K562 (cell line): Measurements from ENCODE around the gene AKAP13. TPM values are rescaled to one million over a fixed set of nuclear protein-coding genes. Genes with fewer than 3 reads are reported as not detected.
"Not testable (repeated sequence)": the region's sequence is repeated elsewhere in the genome, so short reads cannot be mapped to it uniquely, and the experiment has no call there.

Experiments used
- ATAC-seq: fragments of 200-7000 bp; cut with Tn5 transposase; 3 replicates; pipeline ENCODE4 v1.9.1; 2020; ENCODE audit warnings: moderate library complexity
- BruUV-seq: library from RNA; stranded (reverse); fragments of 400-500 nt; replicated peaks from 2 replicates; lab custom pipeline; 2021; lab: Mats Ljungman, UMichigan
- CTCF ChIA-PET: fragments of 300-600 bp; formaldehyde crosslinking; extraction: SDS; loops from one replicate; lab custom pipeline; 2021; ENCODE audit warnings: low intra/inter-chr PET ratio; lab: Yijun Ruan, JAX
- POLR2A ChIA-PET: fragments of 300-600, 350-650 bp; sonication (Branson Sonifier 250); formaldehyde crosslinking; extraction: SDS; loops from one replicate; lab custom pipeline; 2021; ENCODE audit warnings: antibody characterized with exemption, inconsistent platforms; lab: Yijun Ruan, JAX
- DNase-seq, 4 experiments: peaks; one replicate each; pipeline versions ENCODE4 v3.0.0 to v3.0.0-alpha.2; 2011 to 2018; ENCODE audit warnings: low spot score in 3 of 4, mixed read lengths in 3 of 4; ENCODE audit errors: extremely low read depth in 1 of 4
- FAIRE-seq: peaks from 2 replicates; lab custom pipeline; 2011; peaks lifted over from hg19 to GRCh38; lab: Jason Lieb, UNC
- H2AFZ ChIP-seq: 2 replicates; pipeline ENCODE4 v1.6.0; 2011; ENCODE audit warnings: low read depth, low read length, control low read depth, inconsistent platforms
- H3K27ac ChIP-seq: fragments of 200-600 bp; 3 replicates; pipeline ENCODE4 v1.8.0; 2011; ENCODE audit warnings: low read depth, mild to moderate bottlenecking, control low read depth, inconsistent platforms, low read length, moderate library complexity, mixed read lengths; ENCODE audit errors: extremely low read depth
- H3K27me3 ChIP-seq, 2 experiments: fragments of 300-600 bp in 1 of 2; 2 replicates in 1 of 2; 3 replicates in 1 of 2; pipeline versions ENCODE4 v1.6.0 to v1.8.0; 2011; ENCODE audit warnings: inconsistent platforms in 2 of 2, low read length in 2 of 2, mild to moderate bottlenecking in 1 of 2, mixed read lengths in 1 of 2, moderate library complexity in 1 of 2; ENCODE audit not compliant: control insufficient read depth in 2 of 2, insufficient read depth in 2 of 2
- H3K36me3 ChIP-seq: fragments of 300-600 bp; 3 replicates; pipeline ENCODE4 v1.8.0; 2011; ENCODE audit warnings: mild to moderate bottlenecking, low read length, inconsistent platforms; ENCODE audit not compliant: control insufficient read depth, insufficient read depth
- H3K4me1 ChIP-seq, 2 experiments: fragments of 200-600 bp in 1 of 2; replicated peaks in 1 of 2; 2 replicates in 1 of 2; 3 replicates in 1 of 2; pipeline versions ENCODE4 v1.5.1 to v1.8.0; 2011; ENCODE audit warnings: inconsistent platforms in 2 of 2, low read length in 2 of 2, mild to moderate bottlenecking in 1 of 2, mixed read lengths in 1 of 2, moderate library complexity in 1 of 2; ENCODE audit not compliant: control insufficient read depth in 2 of 2, insufficient read depth in 2 of 2
- H3K4me2 ChIP-seq: 2 replicates; pipeline ENCODE4 v1.6.1; 2011; ENCODE audit warnings: low read length, control low read depth, inconsistent platforms, mixed read lengths; ENCODE audit not compliant: insufficient read depth
- H3K4me3 ChIP-seq: fragments of 200-600 bp; sonication (generic), shearing (Covaris generic); 2 replicates; pipeline ENCODE4 v1.5.1; 2016; ENCODE audit warnings: control low read depth, inconsistent platforms
- H3K79me2 ChIP-seq: fragments of 200-600 bp; 3 replicates; pipeline ENCODE4 v1.8.0; 2011; ENCODE audit warnings: low read length, inconsistent platforms; ENCODE audit not compliant: control insufficient read depth, insufficient read depth
- H3K9ac ChIP-seq, 2 experiments: 2 replicates each; pipeline versions ENCODE4 v1.6.0 to v1.6.1; 2011; ENCODE audit warnings: low read depth in 2 of 2, low read length in 2 of 2, control low read depth in 1 of 2, inconsistent platforms in 1 of 2, mild to moderate bottlenecking in 1 of 2, mixed read lengths in 1 of 2; ENCODE audit not compliant: insufficient read depth in 1 of 2
- H3K9me1 ChIP-seq: one replicate; pipeline ENCODE4 v1.6.0; 2011; ENCODE audit warnings: inconsistent platforms, mild to moderate bottlenecking, low read length, moderate library complexity; ENCODE audit not compliant: control insufficient read depth, insufficient read depth
- H3K9me3 ChIP-seq: replicated peaks from 2 replicates; pipeline ENCODE4 v1.5.1; 2011; ENCODE audit warnings: low read depth, low read length, inconsistent platforms; ENCODE audit not compliant: control insufficient read depth, insufficient read depth
- H4K20me1 ChIP-seq: replicated peaks from 2 replicates; pipeline ENCODE4 v1.6.1; 2011; ENCODE audit warnings: low read length, inconsistent platforms, mixed read lengths; ENCODE audit not compliant: control insufficient read depth, insufficient read depth
- BHLHE40 ChIP-seq: IDR thresholded peaks from 2 replicates; pipeline ENCODE4 v1.6.1; 2011; ENCODE audit warnings: low read length, improper control_type of control experiment
- JUND ChIP-seq, 2 experiments: IDR thresholded peaks; 2 replicates in 1 of 2; 3 replicates in 1 of 2; pipeline ENCODE4 v1.6.1; 2011; ENCODE audit warnings: borderline replicate concordance in 2 of 2, low read depth in 2 of 2, low read length in 2 of 2, improper control_type of control experiment in 1 of 2, missing biosample characterization in 1 of 2, missing genetic modification characterization in 1 of 2, missing genetic modification reagents in 1 of 2
- MLLT1 ChIP-seq, 2 experiments: fragments of 450-650 bp; IDR thresholded peaks; 2 replicates each; pipeline ENCODE4 v1.6.1; 2016
- NR0B1 ChIP-seq: fragments of 450-650 bp; IDR thresholded peaks from one replicate; pipeline ENCODE4 v1.6.1; 2018; ENCODE audit warnings: mild to moderate bottlenecking, moderate library complexity; ENCODE audit not compliant: partially characterized antibody
- PHB2 ChIP-seq: fragments of 450-650 bp; IDR thresholded peaks from 2 replicates; pipeline ENCODE4 v1.6.1; 2017; ENCODE audit warnings: low read depth
- RUNX1 ChIP-seq: sonication (generic); IDR thresholded peaks from 2 replicates; pipeline ENCODE4 v1.6.1; 2016; ENCODE audit warnings: antibody characterized with exemption, low read depth
- SNAPC5 ChIP-seq: fragments of 250-450 bp; sonication (Bioruptor Pico); IDR thresholded peaks from 2 replicates; pipeline ENCODE4 v1.8.0; 2021; ENCODE audit warnings: moderate library complexity, mild to moderate bottlenecking, inconsistent platforms
- SREBF2 ChIP-seq: sonication (generic); formaldehyde crosslinking; IDR thresholded peaks from 2 replicates; pipeline ENCODE4 v1.4.0; 2020; ENCODE audit warnings: mild to moderate bottlenecking, missing genetic modification reagents
- SRSF3 ChIP-seq: fragments of 200-400 bp; formaldehyde crosslinking; IDR thresholded peaks from 2 replicates; pipeline ENCODE4 v1.6.1; 2016; ENCODE audit warnings: mild to moderate bottlenecking, low read length, moderate library complexity; ENCODE audit not compliant: insufficient read depth
- ZNF165 ChIP-seq: fragments of 250-450 bp; sonication (Bioruptor Pico); IDR thresholded peaks from 2 replicates; pipeline ENCODE4 v1.4.0; 2020; ENCODE audit warnings: borderline replicate concordance
- ZNF589 ChIP-seq: fragments of 200-800 bp; sonication (Bioruptor generic); IDR thresholded peaks from 2 replicates; pipeline ENCODE4 v1.6.1; 2016; ENCODE audit warnings: low read depth, missing genetic modification characterization, missing compliant biosample characterization
- ZNF699 ChIP-seq: fragments of 250-450 bp; sonication (Bioruptor Pico); IDR thresholded peaks from 2 replicates; pipeline ENCODE4 v1.8.0; 2021; ENCODE audit warnings: mild to moderate bottlenecking, moderate library complexity; ENCODE audit not compliant: insufficient replicate concordance
- WGBS: fragments of 100-300 bp; shearing (Covaris generic); methylation state at CpG from one replicate; pipeline ENCODE4 v1.1.6; 2016; ENCODE audit warnings: low coverage, mixed read lengths; ENCODE audit not compliant: insufficient coverage; ENCODE audit errors: missing lambda C conversion rate; 5-methylcytosine and 5-hydroxymethylcytosine counted together
- in situ Hi-C: fragments of 300-500 bp; cut with MboI; formaldehyde crosslinking; loops from 4 replicates; pipeline ENCODE4 v1.15.0; 2018; ENCODE audit warnings: inconsistent platforms, mixed read lengths
- intact Hi-C: fragments of 100-400 bp; cut with micrococcal nuclease; formaldehyde crosslinking; loops from 2 replicates; pipeline ENCODE4 v1.14.2; 2022
- polyA plus RNA-seq, 8 experiments: library from polyadenylated mRNA; depleted of rRNA in 4 of 8; stranded (reverse) in 5 of 8; unstranded in 3 of 8; fragments of >200 nt; fragmentation: Nextera tagmentation in 2 of 8; fragmentation: Illumina TruSeq in 1 of 8; extraction: Ambion mirVana in 2 of 8; extraction: Trizol in 1 of 8; gene quantifications; 2 replicates each; pipeline versions ENCODE4 v1.2.1 to v1.2.3, GENCODE V29; 2011 to 2014; ENCODE audit warnings: inconsistent platforms in 1 of 8, missing spikeins in 1 of 8
- total RNA-seq, 7 experiments: library from RNA; depleted of rRNA in 6 of 7; stranded (reverse); fragments of >200 nt in 6 of 7; fragmentation: Illumina TruSeq in 2 of 7; extraction: Trizol in 2 of 7; gene quantifications; 2 replicates each; pipeline versions ENCODE4 v1.2.1 to v1.2.3, GENCODE V29; 2011 to 2021; ENCODE audit warnings: low replicate concordance in 1 of 7

AKAP13 gene
- total and polyA plus RNA-seq, 9 of the 15 experiments (the other 6 are each of a cell fraction or from before 2014, with no cell fraction given) = 0.03 to 1.7 (median 0.42) TPM

GRCh38 chr15:85487796-85488195, 107.4 kb downstream of the AKAP13 start:
- H2AFZ ChIP-seq, H3K27me3 ChIP-seq, H3K9me3 ChIP-seq, H3K4me2 ChIP-seq, ATAC-seq, H3K79me2 ChIP-seq, H4K20me1 ChIP-seq, H3K36me3 ChIP-seq, CTCF ChIA-PET, H3K27ac ChIP-seq, DNase-seq, H3K4me3 ChIP-seq, H3K4me1 ChIP-seq, FAIRE-seq, BruUV-seq, H3K9ac ChIP-seq, H3K9me1 ChIP-seq: not testable (repeated sequence)
- POLR2A ChIA-PET = interaction anchor here (1.1 kb wide), 1 partner anchor 10 kb away, joined by 3 read pairs; no protein-coding TSS in a partner anchor
- intact Hi-C loops (loop anchor here (2.0 to 10.0 kb wide), 2 partner anchors 237 to 353 kb away; no protein-coding TSS in a partner anchor), in situ Hi-C loops (loop anchor here (5.0 kb wide), 1 partner anchor 350 kb away; no protein-coding TSS in a partner anchor)
- 0% methylated on average over 7 of the region's 7 CpGs for WGBS

GRCh38 chr15:85488997-85489396, 108.6 kb downstream of the AKAP13 start:
- Histone ChIP-seq H2AFZ (no peak overlapping the region), H3K9me3 (no peaks in the 10 kb centered on the region), H3K4me3 (no peak overlapping the region), H3K4me2 (no peak overlapping the region), H3K4me1 (no peaks in the 10 kb centered on the region), H4K20me1 (no peaks in the 10 kb centered on the region), H3K27me3 (no peaks in the 10 kb centered on the region), H3K9ac (no peak overlapping the region), H3K9me1 (no peaks in the 10 kb centered on the region), H3K36me3 (no peaks in the 10 kb centered on the region), H3K27ac (no peak overlapping the region), H3K79me2 (no peaks in the 10 kb centered on the region)
- intact Hi-C loops (loop anchor here (10.0 kb wide), 1 partner anchor 236 kb away; no protein-coding TSS in a partner anchor), in situ Hi-C loops (loop anchor here (5.0 kb wide), 1 partner anchor 348 kb away; no protein-coding TSS in a partner anchor)
- FAIRE-seq (no peak), ATAC-seq (no peak), DNase-seq (no peak)
- WGBS = 0% methylated on average over 1 of the region's 1 CpG
- no TSS peak for BruUV-seq
- POLR2A ChIA-PET = no interaction called here
- CTCF ChIA-PET = no interaction called here
- no peak for TF ChIP-seq RUNX1
- no peak for TF ChIP-seq SNAPC5 (CRISPR knock-in tag)
- no peak for TF ChIP-seq ZNF589 (CRISPR knock-in tag)
- TF ChIP-seq BHLHE40 = no peak
- TF ChIP-seq SREBF2 = no peak
- no peak for TF ChIP-seq JUND (IDR thresholded peaks at IDR 0.05; ENCODE audit: borderline replicate concordance, low read depth, low read length)
- TF ChIP-seq JUND (tag; IDR thresholded peaks at IDR 0.05; ENCODE audit: borderline replicate concordance, low read depth, low read length) = no peak
- TF ChIP-seq ZNF165 (CRISPR knock-in tag) = no peak
- no peak for TF ChIP-seq PHB2
- TF ChIP-seq NR0B1 = no peak
- no peak for TF ChIP-seq MLLT1 (IDR thresholded peaks at IDR 0.05)
- no peak for TF ChIP-seq SRSF3
- no peak for TF ChIP-seq ZNF699 (CRISPR knock-in tag)
